Ovary (tissue), 3 donors: ENCODE results near the gene MUC13.

Source experiments
- CTCF ChIP-seq, 3 donors: fragments of 450-650 bp in 2 of 3; fragments of 200-600 bp in 1 of 3; IDR thresholded peaks; one replicate each; pipeline versions ENCODE4 v1.5.1 to v1.8.0; 2016 to 2022; ENCODE audit warnings: antibody characterized with exemption in 3 of 3, mild to moderate bottlenecking in 1 of 3
- EP300 ChIP-seq: sonication (generic); formaldehyde crosslinking; IDR thresholded peaks from one replicate; pipeline ENCODE4 v1.6.1; 2017; ENCODE audit warnings: antibody characterized with exemption
- POLR2A ChIP-seq: fragments of 450-650 bp; IDR thresholded peaks from one replicate; pipeline ENCODE4 v1.6.1; 2017; ENCODE audit warnings: antibody characterized with exemption, mild to moderate bottlenecking, moderate library complexity
- donor health status: DM: no; HTN: no; CAD: no.

GRCh38 chr3:124860599-124860998, 74.0 kb downstream of the MUC13 start:
- TF ChIP-seq EP300: no peak
- no peak for TF ChIP-seq CTCF (IDR thresholded peaks at IDR 0.05)
- TF ChIP-seq POLR2A: no peak
